NB4 (cell line): ENCODE measurements around the gene IZUMO4.

Source experiments
- CTCF ChIP-seq: IDR thresholded peaks from one replicate; pipeline ENCODE4 v1.5.1; 2012; ENCODE audit warnings: low read depth, low read length
- MAX ChIP-seq: IDR thresholded peaks from 2 replicates; pipeline ENCODE4 v1.6.1; 2011; ENCODE audit warnings: low read depth, low read length
- MYC ChIP-seq: IDR thresholded peaks from 2 replicates; pipeline ENCODE4 v1.6.1; 2011; ENCODE audit warnings: low read depth, low read length
- POLR2A ChIP-seq: IDR thresholded peaks from 2 replicates; pipeline ENCODE4 v1.6.1; 2011; ENCODE audit warnings: mild to moderate bottlenecking; ENCODE audit not compliant: insufficient read length; ENCODE audit errors: extremely low read depth

- TF ChIP-seq CTCF = no peak
- no peak for TF ChIP-seq POLR2A
- TF ChIP-seq MAX = no peak
- no peak for TF ChIP-seq MYC
Observed at GRCh38 chr19:2101417-2102335, 5.0 kb downstream of the IZUMO4 start.
